ENCODE results near the gene SYS1.

DNA sequence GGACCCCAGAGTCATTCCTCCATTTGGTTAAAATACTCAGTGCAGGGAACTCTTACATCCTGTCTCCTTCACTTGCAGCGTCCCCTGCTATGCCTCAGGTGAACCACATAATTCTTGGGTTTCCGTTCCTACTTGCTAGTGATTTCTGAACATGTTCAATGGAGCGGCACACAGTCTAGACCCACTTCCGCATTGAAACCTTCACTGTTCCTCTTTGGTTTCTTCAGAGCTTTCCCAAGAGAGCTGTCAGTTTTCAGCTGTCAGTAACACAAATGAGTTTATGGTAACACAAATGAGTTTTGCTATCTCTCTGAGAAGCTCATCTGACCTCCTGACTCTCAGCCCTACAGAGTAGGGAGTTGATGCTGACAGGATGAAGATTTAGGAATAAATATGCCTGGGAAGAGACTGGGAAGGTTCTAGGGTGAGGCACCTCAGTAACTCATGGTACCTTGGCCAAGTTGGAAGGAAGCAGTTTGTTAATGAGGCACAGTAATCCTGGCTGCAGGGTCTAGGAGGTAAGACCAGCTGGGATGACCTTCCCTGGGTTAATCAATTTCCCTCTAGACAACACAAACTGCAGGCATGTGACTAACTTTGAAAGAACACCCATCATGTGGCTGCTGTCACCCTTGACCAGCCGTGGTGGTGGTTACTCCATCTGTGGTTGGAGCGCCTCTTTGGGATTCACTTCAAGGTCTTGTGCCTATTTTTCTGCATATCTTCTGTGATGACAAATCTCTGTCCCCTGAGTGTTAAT is 5.4 kb downstream of the SYS1 start:
- TF ChIP-seq, protein P1, sequence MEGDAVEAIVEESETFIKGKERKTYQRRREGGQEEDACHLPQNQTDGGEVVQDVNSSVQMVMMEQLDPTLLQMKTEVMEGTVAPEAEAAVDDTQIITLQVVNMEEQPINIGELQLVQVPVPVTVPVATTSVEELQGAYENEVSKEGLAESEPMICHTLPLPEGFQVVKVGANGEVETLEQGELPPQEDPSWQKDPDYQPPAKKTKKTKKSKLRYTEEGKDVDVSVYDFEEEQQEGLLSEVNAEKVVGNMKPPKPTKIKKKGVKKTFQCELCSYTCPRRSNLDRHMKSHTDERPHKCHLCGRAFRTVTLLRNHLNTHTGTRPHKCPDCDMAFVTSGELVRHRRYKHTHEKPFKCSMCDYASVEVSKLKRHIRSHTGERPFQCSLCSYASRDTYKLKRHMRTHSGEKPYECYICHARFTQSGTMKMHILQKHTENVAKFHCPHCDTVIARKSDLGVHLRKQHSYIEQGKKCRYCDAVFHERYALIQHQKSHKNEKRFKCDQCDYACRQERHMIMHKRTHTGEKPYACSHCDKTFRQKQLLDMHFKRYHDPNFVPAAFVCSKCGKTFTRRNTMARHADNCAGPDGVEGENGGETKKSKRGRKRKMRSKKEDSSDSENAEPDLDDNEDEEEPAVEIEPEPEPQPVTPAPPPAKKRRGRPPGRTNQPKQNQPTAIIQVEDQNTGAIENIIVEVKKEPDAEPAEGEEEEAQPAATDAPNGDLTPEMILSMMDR (IDR thresholded peaks at IDR 0.05), result no peak
- no peak for TF ChIP-seq POLR2A (IDR thresholded peaks at IDR 0.05)
